Mesothelial cell of epicardium (in vitro differentiated cells): ENCODE measurements around the gene FOXO4. TPM values are rescaled to one million over a fixed set of nuclear protein-coding genes. Genes with fewer than 3 reads are reported as not detected.

Source experiments
- DNase-seq, 2 experiments: peaks; one replicate each; pipeline ENCODE4 v3.0.0; 2021; ENCODE audit warnings: low spot score in 2 of 2; ENCODE audit not compliant: unreplicated experiment in 2 of 2
- H3K27ac Mint-ChIP-seq: 2 replicates; pipeline ENCODE4 v1.8.0; 2021; ENCODE audit warnings: mixed read lengths
- H3K27me3 Mint-ChIP-seq: 2 replicates; pipeline ENCODE4 v1.8.0; 2021; ENCODE audit warnings: low read depth, mixed read lengths
- H3K36me3 Mint-ChIP-seq: 2 replicates; pipeline ENCODE4 v1.8.0; 2021; ENCODE audit warnings: mixed read lengths
- H3K4me1 Mint-ChIP-seq: 2 replicates; pipeline ENCODE4 v1.8.0; 2021; ENCODE audit warnings: mixed read lengths
- H3K4me3 Mint-ChIP-seq: 2 replicates; pipeline ENCODE4 v1.8.0; 2021; ENCODE audit warnings: mild to moderate bottlenecking, moderate library complexity, mixed read lengths
- H3K9me3 Mint-ChIP-seq: 2 replicates; pipeline ENCODE4 v1.8.0; 2021; ENCODE audit warnings: mixed read lengths
- CTCF ChIP-seq: fragments of 200-600 bp; sonication (generic); IDR thresholded peaks from one replicate; pipeline ENCODE4 v1.5.0; 2021; ENCODE audit warnings: antibody characterized with exemption; ENCODE audit not compliant: unreplicated experiment
- total RNA-seq: library from RNA; stranded (reverse); gene quantifications from 3 replicates; pipeline ENCODE4 v1.2.1, GENCODE V29; 2021

Gene FOXO4
- total RNA-seq, 1 donor from 2014 or later, result 25.4 TPM

GRCh38 chrX:71081330-71082123, 14.1 kb upstream of the FOXO4 start:
- TF ChIP-seq CTCF, result no peak
- H3K4me3 Mint-ChIP-seq, result no peak overlapping the region
- DNase-seq, result no peak
- H3K27me3 Mint-ChIP-seq, result no peaks in the 10 kb centered on the region
- H3K4me1 Mint-ChIP-seq, result peaks cover 10% of the 10 kb centered on the region
- peaks cover 17% of the 10 kb centered on the region for H3K9me3 Mint-ChIP-seq
- no peaks in the 10 kb centered on the region for H3K36me3 Mint-ChIP-seq
- peak overlapping the region; percentile 66 for H3K27ac Mint-ChIP-seq

GRCh38 chrX:71082124-71082647, 13.5 kb upstream of the FOXO4 start:
- TF ChIP-seq CTCF, result no peak
- H3K9me3 Mint-ChIP-seq, result peaks cover 13% of the 10 kb centered on the region
- peaks cover 10% of the 10 kb centered on the region for H3K4me1 Mint-ChIP-seq
- no peak overlapping the region for H3K4me3 Mint-ChIP-seq
- H3K27ac Mint-ChIP-seq, result peak overlapping the region; percentile 66
- no peaks in the 10 kb centered on the region for H3K27me3 Mint-ChIP-seq
- no peaks in the 10 kb centered on the region for H3K36me3 Mint-ChIP-seq
- no peak for DNase-seq

GRCh38 chrX:71082822-71083221, 12.8 kb upstream of the FOXO4 start:
- no peaks in the 10 kb centered on the region for H3K27me3 Mint-ChIP-seq
- TF ChIP-seq CTCF, result no peak
- no peak for DNase-seq
- H3K4me3 Mint-ChIP-seq, result no peak overlapping the region
- H3K9me3 Mint-ChIP-seq, result peaks cover 12% of the 10 kb centered on the region
- H3K36me3 Mint-ChIP-seq, result no peaks in the 10 kb centered on the region
- H3K27ac Mint-ChIP-seq, result no peak overlapping the region
- peaks cover 10% of the 10 kb centered on the region for H3K4me1 Mint-ChIP-seq

GRCh38 chrX:71085900-71086299, 9.8 kb upstream of the FOXO4 start:
- TF ChIP-seq CTCF, result no peak

GRCh38 chrX:71091263-71091662, 4.4 kb upstream of the FOXO4 start:
- no peak for TF ChIP-seq CTCF
- no peak overlapping the region for H3K4me3 Mint-ChIP-seq
- no peaks in the 10 kb centered on the region for H3K36me3 Mint-ChIP-seq
- no peak for DNase-seq
- H3K4me1 Mint-ChIP-seq, result peaks cover 2% of the 10 kb centered on the region
- H3K27ac Mint-ChIP-seq, result no peak overlapping the region
- H3K9me3 Mint-ChIP-seq, result peaks cover 14% of the 10 kb centered on the region
- no peaks in the 10 kb centered on the region for H3K27me3 Mint-ChIP-seq

More at GRCh38 chrX:71085900-71086299, 9.8 kb upstream of the FOXO4 start:
- Mint-ChIP-seq H3K4me1 (peaks cover 10% of the 10 kb centered on the region), H3K4me3 (no peak overlapping the region), H3K9me3 (peaks cover 3% of the 10 kb centered on the region), H3K36me3 (no peaks in the 10 kb centered on the region), H3K27me3 (no peaks in the 10 kb centered on the region), H3K27ac (no peak overlapping the region)
- DNase-seq, result no peak
